Activated naive CD8-positive, alpha-beta T cell treated with anti-CD3 and anti-CD28 coated beads, Interleukin-2, amount 50 U/mL, for 16 hours (primary cell): Measurements from ENCODE around the gene GNPAT.

Source experiments
- DNase-seq: peaks from one replicate; pipeline ENCODE4 v3.0.0-alpha.2; 2020; ENCODE audit warnings: low read depth, low spot score

GNPAT gene

DNA sequence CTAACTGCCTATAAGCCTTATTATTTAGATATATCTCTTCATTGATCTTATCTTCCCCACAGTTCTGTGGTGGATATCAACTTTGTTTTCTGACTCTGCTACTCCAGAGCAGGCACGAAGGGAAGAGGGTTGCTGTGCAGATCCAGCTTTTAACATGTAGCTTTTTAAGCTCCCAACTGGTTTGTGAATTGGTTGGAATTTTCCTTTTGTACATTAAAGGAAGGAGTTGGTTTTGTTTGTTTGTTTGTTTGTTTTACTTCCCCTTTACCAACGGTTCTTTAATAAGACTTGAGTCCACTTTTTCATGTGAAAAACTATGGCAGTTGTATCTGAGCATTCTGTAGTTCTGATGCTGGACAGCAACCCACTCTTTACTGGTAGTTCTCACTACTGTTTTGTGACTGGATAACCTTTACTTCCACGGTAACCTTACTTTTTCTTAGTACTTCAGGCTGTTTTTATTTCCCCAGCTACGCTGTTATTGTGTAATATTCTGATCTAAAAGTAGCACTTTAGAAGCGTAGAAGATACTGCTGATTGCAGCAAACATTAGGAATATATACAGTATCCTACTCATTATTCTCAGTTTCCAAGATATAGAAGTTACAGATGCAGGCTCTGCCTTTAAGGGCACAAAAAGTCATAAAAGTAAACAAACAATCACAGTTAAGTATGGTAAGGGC lies 1.6 kb downstream of the GNPAT start:
- DNase-seq: no peak

DNA sequence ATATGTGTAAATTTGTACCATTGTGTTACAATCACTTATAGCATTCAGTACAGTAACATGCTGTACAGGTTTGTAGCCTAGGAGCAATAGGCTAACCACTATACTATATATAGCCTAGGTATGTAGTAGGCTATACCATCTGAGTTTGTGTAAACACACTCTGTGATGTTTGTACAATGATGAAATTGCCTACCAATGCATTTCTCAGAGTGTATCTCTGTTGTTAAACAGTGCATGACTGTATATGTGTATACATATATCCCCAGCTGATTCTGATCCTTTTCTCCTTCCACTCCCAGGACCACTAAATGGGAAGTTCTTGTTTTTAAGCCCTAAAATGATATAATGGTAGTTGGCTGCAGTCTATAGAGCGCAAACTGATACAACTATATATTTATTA lies 7.8 kb downstream of the GNPAT start:
- DNase-seq: no peak

DNA sequence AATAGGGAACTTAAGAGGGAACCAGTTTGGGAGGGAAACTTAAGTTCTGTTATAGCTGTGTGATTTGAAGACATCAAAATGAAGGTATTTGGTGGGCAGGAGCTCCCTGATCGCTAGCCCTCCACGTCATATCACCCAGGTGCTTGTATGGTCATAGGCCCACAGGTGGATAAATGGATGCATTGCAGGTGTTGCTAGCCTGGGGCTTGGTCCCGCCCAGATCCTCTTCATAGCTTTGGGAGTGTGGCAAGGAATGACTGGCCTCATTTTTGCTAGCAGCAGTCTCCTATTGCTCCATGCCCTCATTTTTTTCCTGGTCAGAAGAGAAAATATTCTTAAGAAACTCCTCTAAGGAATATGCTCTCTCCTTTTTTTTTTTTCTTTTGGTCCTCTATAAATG lies 11.3 kb downstream of the GNPAT start:
- DNase-seq: no peak

DNA sequence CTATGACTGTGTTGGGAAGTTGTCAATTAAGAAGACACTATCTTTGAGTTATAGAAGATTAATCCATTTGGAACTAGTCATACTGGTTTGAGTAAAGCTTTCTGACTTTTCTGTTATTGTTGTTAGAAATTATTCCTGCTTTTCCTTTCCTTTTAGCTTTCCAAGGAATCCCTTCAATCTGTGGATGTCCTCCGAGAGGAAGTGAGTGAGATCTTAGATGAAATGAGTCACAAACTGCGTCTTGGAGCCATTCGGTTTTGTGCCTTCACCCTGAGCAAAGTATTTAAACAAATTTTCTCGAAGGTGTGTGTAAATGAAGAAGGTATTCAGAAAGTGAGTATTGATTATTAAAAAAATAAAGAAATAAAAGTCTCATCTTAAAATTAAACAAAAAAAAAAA lies 19.3 kb downstream of the GNPAT start:
- DNase-seq: no peak

DNA sequence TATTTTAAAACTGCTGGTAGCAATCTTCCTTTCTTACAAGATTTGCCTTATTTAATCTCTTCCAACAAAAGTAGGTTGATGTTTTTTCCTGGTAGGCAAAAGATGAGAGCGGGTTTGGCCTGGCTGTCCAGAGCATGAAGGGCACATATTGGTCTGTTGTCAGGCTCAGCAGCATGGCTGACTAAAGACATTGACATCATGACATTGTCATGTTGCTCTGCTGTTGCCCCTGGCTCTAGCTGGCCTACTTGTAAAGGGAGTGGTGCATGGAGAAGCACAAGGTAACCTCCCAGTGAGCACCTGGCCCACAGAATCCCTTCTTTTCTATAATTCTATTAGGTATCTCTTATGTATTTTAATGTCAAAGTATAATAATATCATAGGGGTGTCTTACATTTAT lies 23.6 kb downstream of the GNPAT start:
- no peak for DNase-seq

DNA sequence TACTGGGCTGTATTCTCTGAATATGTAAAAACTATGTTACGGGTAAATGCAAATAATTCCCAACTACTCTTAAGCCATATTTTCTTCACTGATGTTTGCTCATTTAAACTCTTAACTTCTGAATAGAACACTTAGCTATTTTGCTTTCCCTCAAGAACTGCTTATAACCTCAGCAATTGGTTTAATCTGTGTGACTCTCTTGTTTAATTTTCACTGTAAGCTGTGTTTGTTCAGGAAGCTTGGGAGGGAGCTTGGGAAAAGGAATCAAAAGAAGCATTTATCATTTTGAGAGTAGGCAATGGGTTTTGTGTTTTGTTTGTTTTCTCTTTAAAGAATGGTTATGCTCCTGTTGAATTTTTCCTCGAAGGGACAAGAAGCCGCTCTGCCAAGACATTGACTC lies 24.4 kb downstream of the GNPAT start:
- DNase-seq: no peak

DNA sequence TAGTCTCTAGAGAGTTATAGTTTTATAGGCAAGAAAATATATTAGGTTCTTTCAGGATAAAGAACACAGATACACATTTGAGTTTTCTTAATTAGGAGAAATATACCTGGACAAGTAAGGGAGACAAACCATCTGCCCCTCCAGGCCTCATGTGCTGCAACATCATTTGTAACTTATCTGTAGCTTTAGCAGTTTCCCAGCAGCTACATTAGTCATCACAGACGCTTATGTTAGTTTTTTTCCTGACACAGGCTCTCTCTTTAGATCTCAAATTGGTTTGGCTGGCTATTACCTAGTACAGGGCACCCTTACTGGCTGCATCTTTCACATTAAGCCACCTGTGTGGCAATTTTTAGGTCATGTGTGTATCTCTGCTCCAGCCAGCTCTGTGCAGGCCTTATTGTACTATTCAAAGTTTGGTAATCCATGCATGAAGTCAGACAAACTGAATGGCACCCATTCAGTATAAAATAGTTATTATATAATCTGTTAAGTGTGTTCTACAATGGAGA lies 25.9 kb downstream of the GNPAT start:
- DNase-seq: no peak

DNA sequence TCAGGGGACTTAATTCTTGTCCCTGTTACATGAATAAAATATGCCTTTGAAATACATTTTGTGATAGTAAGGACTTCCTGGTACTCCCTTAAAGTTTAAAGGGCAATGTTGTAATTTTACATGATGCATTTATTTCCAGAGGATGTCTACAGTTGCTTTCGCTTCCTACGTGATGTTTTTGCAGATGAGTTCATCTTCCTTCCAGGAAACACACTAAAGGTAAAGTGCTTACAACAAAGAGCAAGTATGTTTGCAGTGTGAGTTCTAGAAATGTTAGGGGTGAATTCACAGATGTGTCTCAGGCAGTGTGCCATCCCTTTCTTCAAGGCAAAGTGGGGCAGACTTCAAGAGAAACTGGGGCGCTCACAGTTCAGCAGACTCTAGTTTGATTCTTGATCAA lies 31.2 kb downstream of the GNPAT start:
- no peak for DNase-seq

DNA sequence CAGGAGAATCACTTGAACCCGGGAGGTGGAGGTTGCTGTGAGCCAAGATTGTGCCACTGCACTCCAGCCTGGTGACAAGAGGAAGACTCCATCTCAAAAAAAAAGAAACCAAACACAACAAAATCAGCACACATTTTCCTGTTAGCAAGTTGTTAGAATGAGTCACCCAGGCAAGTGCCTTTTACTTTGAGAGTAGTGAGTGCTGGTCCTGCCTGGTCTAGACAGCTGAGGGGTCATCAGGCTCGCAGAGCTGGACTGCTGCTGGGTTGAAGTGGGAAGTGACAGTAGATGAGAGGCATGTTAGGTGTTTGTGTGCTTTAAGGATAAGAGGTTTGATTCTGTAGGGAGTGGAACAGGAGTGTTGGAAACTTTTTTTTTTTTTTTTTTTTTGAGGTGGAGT lies 31.9 kb downstream of the GNPAT start:
- no peak for DNase-seq

DNA sequence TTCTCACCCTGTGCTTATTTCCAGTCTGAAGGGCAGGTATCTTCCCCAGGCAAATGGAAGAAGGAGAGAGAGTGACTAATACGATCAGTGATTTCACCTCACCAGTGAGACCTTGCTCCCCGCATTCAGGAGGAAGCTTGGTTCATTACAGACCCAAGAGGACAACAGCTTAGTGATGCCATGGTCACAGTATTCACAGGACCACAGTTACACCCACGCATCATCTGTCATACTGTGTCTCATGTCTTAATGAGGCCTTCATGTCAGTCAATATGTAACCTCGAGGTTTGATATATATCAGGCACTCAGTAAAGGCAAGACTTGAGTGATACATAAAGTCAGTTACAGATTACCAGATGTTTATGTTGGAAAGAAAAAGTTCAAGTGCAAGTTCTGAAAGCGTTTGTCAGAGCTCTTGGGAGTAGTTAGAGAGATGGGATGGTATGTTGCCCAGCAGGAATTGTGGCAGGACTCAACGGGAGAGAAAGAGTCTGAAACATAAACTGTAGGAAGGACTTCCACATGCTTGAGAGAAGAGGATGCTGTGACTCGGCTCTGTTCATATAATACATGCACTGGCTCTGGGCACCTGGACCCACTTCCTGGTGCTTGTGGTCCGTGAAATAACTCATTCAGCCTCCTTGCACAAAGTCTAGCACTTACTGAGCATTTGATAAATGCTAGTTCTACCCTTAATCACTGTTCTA lies 33.3 kb downstream of the GNPAT start:
- DNase-seq: no peak

DNA sequence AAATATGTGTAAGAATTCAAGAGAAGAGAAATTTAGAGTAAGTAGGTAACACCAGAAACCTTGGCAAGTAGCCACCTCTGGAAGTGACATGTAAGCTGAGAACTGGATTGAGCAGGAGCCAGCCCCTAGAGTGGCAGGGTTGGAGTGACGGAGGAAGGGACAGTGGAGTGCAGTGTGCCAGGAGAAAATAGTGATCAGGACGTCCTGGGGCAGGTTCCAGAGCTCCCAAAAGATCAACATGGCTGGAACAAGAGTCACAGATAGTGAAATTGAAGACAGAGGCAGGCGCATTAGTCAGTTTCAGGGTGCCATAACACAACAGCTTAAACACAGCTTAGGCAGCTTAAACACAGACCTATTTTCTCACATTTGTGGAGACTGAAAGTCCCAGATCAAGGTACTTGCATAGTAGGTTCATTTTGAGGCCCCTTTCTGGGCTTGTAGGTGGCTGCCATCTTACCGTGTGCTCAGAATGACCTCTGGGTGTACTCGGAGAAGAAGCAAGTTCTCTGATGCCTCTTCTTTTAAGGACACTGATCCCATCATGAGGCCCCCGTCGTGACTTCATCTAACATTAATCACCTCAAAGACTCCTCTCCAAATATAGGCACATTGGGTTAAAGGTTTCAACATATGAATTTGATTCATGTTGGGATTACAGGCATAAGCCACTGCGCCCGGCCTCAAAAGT lies 37.2 kb downstream of the GNPAT start:
- DNase-seq: no peak

DNA sequence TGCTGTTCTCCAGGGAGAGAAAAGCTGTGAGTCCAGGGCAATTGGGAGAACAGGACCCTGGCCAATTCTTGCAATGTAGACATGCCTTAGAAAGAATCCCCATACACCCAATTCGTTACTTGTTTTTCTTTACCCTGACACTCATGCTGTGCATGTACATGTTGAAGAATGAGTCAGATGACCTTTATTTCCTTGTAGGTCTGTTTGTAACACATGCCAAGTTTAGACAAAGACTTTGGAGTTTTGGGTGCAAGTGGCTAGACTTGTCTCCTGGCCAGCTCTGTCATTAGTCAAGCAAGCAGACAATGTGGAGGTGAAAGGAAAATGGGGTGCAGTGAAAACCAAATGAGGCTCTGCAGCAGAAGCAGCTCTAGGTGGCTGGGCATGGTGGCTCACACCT lies 38.1 kb downstream of the GNPAT start:
- no peak for DNase-seq

DNA sequence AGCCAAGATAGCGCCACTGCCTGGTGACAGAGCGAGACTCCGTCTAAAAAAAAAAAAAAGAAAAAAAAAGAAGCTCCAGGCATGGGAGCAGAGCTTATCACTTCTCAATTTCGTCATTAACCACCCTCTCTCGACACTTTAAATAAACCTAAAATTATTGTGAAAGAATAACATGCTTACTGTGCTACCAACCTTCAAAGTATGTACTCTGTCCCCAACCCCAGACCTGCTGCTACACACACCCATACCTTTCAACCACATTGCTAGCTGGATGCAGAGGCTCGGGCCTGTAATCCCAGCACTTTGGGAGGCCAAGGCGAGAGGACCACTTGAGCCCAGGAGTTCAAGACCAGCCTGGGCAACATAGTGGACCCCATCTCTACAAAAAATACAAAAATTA lies 38.7 kb downstream of the GNPAT start:
- DNase-seq: no peak

DNA sequence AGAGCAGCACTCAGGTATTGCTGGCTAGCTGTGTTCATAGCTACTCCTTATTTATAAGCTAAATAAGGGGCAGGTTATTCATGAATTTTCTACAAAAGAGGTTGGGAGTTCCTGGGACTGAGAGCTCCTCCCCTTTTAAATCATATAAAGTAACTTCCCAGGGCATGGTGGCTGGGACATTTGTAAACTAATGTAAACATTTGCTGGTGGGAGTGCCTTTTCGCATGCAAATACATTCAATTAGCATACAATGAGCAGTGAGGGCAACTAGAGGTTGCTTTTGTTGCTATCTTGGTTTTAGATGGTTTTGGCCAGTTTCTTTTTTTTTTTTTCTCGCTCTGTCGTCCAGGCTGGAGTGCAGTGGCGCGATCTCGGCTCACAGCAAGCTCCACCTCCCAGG lies 43.4 kb downstream of the GNPAT start:
- DNase-seq: no peak

DNA sequence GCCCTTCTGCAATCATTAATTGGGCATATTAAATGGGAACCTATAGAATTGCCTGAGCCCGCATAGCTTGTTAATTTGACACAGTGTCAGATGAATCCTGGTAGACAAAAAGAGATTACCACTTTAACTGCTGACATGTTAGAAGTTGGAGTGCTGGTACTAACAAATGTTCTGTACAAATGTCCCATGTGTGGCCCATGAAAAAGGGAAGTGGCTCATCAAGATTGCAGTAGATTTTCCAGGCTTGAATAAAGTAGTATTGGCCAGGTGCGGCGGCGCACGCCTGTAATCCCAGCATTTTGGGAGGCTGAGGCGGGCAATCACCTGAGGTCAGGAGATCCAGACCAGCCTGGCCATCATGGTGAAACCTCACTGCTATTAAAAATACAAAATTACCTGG lies 45.6 kb downstream of the GNPAT start:
- DNase-seq: no peak

DNA sequence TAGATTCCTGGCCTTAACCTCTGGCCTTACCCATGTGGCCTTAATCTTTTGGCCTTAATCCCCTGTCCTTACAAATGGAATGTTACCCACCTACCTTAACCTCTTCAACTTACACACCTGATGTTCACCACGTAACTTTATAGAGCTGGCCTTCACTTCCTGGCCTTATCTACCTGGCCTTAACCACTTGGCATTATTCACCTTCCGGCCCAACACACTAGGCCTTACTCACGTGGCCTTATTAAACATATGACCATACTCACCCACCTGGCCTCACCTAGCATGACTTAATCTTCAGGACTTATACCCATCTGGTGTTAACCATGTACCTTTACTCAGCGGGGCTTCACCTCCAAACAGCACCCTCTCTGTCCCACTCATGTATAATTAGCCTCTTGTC lies 54.9 kb downstream of the GNPAT start:
- no peak for DNase-seq

DNA sequence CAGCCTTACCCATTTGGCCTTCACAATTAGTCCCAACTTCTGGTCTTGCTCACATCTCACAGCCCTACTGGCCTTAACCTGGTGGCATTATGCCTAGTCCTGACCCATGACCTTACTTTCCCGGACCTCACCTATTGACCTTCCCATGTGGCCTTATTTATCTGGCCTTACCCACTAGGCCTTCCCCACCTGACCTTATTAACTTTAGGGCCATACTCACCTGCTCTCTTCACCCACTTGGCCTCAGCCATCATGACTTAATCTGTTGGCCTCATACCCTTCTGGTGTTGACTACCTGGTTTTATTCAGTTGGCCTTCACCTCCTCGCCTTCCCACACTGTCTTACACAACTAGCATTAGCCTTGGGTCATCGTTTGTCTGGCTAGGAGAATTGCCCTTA lies 61.0 kb downstream of the GNPAT start:
- DNase-seq: no peak

DNA sequence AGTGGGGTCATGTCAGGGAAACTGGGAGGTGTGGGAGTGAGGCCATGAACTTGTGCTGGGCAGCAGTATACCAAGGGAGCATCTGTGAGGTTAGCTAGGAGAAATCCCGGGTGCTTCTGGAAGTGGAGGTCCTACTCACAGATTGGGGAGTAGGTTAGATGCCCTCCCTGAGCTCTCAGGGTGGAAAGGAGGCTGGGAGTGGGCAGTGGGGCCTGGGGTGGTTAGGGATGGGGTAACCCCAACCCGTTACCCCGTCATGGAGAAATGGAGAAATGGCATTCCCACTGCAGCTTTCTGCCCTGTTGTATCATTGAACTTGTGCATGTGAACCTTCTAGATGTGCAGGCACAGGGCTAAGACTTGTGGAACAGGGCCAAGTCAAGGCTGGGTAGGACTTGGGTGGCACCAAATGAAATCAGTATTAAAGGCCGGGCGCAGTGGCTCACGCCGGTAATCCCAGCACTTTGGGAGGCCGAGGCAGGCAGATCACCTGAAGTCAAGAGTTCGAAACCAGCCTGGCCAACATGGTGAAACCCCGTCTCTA lies 69.5 kb downstream of the GNPAT start:
- DNase-seq: no peak

DNA sequence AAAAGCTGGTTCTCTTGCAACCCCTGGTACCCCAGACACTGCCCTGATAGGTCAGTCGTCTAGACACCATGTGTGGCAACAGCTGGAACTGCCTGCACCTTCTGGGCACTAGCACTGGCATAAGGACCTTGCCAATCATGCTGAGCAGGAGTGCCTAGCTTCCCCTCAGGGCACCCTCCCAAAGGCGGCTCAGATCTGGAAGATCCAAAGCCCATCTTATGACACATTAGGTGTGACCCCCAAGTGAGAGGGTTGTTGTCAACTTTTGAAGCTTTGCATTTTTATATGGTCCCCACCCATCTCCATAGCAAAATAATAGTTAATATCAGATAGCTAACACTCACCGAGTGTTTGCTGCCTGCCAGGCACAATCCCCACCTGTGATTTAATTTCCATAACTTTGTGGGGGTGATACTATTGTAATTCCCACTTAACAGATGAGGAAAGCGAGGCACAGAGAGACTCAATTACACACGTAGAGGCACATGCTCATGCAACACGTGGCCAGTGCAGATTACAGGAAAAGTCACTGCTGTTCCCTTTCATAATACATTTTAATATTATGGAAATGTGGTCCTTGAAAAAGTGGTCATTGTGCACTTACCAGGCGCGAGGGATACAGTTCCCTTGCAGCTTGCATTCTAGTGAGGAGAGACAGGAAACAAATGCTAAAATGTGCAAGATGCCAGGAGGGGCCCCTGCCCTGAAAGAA lies 70.9 kb downstream of the GNPAT start:
- no peak for DNase-seq

DNA sequence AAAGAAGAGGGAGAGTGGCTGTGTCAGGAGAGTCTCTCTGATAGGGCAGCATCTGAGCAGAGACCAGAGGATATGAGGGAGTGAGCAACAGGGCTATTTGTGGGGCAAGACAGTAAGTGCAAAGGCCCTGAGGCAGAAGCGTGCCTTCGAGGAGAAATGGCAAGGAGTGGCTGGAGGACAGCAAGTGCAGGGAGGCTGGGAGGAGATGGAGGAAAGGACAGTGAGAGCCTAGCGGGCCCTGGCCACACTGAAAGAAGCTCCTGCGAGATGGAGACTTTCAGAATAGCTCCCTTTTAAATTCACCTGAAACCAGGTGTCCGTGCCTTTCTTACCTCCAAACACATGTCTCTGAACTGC lies 71.4 kb downstream of the GNPAT start:
- DNase-seq: no peak

DNA sequence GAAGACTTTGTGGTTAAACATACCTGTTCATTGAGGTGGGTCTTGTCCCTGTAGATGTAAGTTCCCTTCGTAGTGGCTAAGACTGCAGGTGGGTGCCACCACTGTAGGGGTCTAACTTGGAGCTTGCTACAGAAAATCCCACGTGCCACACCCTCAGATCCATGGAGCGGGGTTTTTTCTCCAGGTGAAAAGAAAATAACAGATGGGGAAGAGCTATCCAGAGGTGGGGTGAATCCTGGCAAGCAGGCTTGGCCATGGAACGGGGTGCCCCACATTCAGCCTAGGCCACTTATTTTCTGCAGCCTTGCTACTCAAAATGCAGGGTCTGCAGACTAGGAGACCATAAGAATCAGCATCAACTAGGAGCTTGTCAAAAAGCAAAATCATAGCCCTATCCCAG lies 72.6 kb downstream of the GNPAT start:
- no peak for DNase-seq

DNA sequence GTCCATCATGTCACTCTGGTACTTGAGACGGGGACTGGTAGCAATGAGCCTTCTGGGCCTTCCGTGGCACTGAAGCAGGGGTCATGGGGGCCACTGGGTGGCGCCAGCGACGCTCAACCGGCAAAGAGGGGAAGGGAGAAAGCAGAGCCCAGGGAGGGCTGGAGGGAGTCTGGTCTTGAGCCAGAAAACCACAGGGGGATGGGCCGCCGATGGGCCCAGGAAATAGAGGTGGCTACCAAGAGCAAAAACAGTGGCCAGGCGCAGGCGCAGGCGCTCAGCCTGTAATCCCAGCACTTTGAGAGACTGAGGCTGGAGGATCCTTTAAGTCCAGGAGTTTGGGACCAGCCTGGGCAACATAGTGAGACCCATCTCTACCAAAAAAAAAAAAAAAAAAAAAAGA lies 74.9 kb downstream of the GNPAT start:
- no peak for DNase-seq
